NCI-H526 treated with DMSO at 0.1 percent for 48 hours (cell line): ENCODE data around the gene GMNC.
"Not testable (repeated sequence)": the region's sequence is repeated elsewhere in the genome, so short reads cannot be mapped to it uniquely, and the experiment has no call there.

Source experiments
- DNase-seq: peaks from one replicate; lab custom pipeline; 2025; lab: John Stamatoyannopoulos, UW

Gene GMNC

DNA sequence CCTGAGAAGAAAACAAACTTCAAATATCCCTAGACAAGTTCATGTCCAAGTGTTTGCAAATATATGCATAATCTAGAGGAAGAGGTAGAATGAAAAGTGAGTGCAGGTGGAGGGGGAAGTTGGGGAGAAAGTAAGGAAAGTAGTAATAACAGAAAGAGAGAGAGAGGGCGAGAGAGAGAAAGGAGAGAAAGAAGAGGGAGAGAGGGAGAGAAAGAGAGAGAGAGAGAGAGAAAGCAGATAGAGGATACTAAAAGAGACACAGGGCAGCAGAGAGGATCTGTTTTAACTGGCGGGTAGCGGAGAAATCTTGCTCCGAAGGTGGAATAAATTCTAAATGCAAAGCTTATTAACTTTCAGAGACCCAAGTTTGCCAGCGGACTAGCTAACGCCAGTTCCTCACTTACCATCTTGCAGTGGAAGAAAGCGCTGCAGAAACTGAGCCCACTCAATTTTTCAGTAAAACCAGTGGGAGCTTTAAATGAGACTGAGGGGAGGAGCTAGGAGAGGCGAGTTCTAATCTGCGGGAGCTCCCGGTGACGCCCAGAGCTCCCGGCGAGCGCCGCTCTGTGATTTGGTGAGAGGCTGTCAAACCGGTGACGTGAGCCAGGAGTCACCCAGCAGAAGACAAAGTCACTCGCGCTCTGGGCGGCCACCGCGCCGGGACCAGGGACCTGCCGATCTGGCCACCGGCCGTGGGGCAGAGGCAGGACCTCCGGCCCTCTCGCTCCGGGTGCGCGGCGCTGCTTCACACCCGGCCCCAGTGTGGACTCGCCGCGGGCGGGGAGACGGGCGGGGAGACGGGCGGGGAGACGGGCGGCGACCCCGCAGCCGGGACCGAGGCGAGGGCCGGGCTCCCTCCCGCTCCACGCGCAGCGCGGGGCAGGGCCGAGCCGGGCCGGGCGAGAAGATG lies at the start of gene GMNC:
GMNC (minus strand) TSS at position 486 of the 910 bp plus-strand sequence; CDS start at position 407, 79 bp downstream.
- peak; percentile 27 for DNase-seq

DNA sequence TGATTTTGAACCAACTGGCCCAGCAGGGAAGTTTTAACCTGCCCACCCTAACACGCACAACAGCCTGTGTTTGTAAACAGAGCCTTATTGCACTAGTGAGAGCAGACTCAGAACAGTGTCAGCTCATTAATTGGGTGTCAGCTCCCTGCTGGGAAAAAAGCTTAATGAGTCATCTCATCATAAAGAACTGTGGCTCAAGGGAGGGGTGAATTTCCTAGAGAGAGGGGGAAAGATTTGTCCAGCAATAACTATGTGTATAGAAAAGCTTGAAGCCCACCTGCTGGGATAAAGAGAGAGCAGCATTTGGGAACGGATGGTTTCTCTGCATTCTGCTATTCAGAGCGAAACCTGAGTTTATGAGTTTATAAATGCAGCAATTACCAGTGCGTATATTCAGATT lies 48.9 kb upstream of the GMNC start:
- DNase-seq: no peak

DNA sequence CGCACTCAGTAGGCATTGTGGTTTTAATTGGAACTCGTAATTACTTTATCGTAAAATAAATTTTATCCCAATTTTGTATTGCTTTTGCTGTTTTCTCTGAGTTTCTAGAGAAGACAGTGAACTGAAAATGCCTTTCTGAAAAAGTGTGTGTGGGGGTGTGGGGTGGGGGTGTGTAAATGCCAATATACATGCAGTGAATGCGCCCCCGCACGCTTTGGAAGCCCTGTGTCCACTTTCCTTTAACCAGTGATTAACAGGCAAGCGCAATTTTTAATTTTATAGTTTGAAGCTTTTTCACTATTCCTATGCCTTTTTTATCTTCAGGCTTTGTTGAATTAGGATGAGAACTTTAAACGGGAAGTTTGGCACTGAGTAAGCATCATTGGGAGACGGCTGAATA lies 47.4 kb upstream of the GMNC start:
- DNase-seq: no peak

DNA sequence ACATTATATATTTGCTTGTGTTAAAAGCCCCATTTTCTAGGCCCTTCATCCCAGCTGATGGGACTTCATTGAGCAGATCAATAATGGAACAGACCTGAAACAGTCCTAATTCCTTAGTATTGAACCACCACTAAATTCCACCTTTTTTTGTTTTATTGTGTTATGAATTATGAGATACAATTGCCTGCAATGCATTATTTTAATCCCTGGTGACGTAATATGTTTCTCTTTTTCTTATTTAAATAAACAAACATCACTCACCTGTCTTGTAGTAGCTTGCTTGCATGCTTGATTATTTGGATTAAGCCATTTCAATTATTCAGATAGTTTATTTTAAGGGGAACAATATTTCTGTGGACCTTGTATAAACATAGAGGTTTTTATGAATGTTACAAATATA lies 40.7 kb upstream of the GMNC start:
- DNase-seq: no peak

GRCh38 chr3:190902292-190902691 lies 39.8 kb upstream of the GMNC start:
- no peak for DNase-seq

DNA sequence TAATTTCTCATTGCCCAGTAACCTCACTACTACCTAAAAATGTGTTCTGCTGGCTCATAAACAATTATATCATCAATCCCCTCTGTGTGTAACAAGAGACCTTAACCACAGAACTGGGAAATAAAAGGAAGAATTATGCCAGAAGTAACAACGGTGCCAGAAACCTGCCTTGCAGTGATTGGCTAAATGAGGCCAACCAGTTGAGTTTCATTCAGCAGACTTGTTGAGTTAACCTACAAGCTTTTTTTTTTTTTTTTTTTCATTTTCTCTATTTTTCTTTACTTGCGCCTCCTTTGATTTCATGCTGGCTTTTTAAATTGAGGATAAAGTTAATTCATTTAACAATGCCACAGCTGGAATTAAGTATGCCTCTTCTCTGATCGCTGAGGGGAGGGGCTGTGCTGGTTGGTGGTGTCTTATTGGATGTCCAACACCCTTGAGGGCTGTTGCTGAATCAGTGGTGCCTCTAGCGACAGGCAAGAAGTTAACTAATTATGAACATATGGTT lies 30.0 kb upstream of the GMNC start:
- no peak for DNase-seq

GRCh38 chr3:190886945-190887344 lies 24.5 kb upstream of the GMNC start:
- no peak for DNase-seq

GRCh38 chr3:190883973-190884832 lies 21.7 kb upstream of the GMNC start:
- DNase-seq: peak; percentile 56

DNA sequence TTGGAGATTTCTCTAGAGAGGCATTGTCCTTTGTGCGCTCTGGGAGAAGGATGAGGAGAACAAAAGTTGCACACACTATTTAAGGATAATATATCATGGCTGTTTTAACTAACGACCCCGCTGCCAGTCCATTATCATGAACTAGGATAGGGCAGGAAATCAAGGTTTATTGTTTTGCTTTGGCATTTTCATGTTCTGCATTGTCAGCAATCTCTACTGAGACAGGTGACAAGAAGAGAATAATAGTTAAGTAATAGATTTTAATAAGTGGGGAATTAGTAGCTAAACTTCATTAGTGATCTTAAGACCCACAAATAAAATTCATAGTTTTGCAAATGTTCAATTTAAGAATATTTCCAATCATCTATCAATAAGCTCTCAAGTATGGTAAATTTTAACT lies 20.6 kb upstream of the GMNC start:
- DNase-seq: no peak

- no peak for DNase-seq
Observed at GRCh38 chr3:190877925-190878324, 15.4 kb upstream of the GMNC start.

GRCh38 chr3:190876433-190876832 lies 13.9 kb upstream of the GMNC start:
- DNase-seq: not testable (repeated sequence)

- DNase-seq: not testable (repeated sequence)
Observed at GRCh38 chr3:190875061-190875460, 12.6 kb upstream of the GMNC start.

DNA sequence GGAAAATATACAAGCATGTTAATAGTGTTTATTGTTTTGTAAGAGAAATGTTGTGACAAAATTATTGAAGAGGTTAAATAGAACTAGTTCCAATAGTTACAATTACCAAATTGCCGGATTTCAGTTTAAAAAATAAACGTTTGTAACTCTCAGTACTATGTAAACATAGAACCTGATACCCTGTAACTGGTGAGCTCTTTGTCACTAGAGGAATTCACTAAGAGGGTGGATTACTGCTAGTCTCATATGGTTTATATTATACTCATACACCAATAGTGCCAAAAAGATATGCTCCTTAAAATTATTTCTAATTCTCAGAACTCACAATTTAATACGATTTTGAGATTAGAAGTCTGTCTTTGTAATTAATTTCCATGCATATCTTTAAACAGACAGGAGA lies 7.6 kb upstream of the GMNC start:
- DNase-seq: no peak

DNA sequence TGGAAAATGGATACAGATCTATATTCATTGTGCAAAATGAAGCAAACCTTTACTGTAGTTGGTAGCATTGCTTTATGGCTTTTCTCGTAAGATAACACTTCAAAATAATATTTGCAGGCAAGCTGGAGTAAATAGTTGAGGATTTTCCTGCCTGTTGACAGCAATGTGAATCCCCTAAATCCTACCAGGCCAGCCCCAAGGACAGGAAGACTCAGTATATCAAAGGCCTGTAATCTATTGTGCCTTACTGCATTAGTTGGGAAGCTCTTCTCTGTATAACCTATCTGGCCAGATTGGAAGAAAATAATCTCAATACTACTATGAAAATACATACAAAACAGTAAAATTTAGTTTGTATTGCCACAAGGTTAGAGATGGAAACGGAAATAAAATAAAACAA lies 4.6 kb upstream of the GMNC start:
- no peak for DNase-seq

- DNase-seq: no peak
Observed at GRCh38 chr3:190865828-190866227, 3.3 kb upstream of the GMNC start.

DNA sequence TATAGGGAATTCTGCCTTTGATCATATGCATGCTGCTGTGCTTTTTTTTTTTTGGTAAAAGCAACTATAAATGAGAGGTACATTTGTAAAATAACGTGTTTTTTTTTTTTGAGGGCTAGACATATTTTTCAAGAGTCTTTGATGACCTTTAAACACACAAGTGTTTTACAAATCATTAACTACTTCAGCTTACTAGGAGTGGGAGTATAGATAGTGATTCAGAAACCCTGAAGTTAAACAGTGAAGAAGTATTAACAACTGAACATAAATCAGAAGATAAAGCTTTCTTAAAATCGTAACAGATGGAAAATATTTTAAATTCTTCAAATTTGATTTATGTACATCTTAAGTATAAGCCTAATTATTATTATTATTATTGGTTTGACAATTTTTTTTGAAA lies 2.9 kb upstream of the GMNC start:
- DNase-seq: no peak

DNA sequence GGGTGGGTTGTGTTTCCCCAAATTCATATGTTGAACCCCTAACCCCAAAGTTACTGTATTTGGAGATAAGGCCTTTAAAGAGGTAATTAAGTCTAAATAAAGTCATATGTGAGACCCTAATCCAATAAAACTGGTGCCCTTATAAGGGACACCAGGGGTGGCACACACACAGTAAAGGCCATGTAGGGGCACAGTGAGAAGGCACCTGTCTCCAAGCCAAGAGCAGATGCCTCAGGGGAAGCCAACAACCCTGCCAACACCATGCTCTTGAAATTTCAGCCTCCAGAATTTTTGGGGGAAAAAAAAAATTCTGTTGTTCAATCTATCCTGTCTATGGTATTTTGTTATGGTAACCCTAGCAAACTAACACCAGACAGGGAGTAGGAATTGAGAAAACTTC lies 1.5 kb upstream of the GMNC start:
- no peak for DNase-seq

DNA sequence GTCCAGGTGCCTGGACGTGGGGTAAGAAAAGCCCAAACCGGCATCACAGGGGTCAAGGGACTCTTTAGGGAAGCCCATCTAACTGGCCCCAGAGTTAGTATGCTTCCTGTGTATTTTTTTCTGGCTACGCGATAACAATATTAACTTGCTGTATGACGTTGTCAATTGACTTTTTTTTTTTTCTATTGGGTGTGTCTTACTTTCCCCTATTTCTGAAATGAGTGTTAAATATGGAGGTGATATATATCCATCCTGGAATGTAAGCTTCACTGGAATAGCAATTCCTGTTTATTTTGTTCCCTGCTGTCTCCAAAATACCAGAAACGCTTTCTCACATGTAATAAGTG lies 598 bp upstream of the GMNC start:
- DNase-seq: no peak

DNA sequence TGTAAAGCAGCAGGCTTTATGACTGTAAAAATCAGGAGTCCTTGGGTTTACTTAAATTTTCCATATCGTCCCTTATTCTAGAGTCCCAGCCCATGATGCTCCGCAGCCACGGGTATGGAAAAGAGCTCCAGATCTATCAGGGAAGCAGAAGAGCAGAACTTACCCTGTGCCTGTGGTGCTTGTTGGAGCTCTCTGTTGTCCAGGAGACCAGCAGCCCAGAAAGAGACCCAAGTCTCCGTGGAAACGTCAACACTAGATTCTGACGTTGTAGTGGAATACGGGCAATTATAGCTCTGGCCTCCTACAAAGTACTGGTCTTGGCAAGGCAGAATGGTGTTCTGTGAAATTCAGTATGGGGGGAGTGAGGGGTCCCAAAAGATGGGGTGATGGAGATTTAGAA lies 2.0 kb downstream of the GMNC start:
- no peak for DNase-seq

GRCh38 chr3:190855151-190855550 lies 7.3 kb downstream of the GMNC start:
- DNase-seq: no peak

- DNase-seq: no peak
Observed at GRCh38 chr3:190854062-190854461, 8.4 kb downstream of the GMNC start.

DNA sequence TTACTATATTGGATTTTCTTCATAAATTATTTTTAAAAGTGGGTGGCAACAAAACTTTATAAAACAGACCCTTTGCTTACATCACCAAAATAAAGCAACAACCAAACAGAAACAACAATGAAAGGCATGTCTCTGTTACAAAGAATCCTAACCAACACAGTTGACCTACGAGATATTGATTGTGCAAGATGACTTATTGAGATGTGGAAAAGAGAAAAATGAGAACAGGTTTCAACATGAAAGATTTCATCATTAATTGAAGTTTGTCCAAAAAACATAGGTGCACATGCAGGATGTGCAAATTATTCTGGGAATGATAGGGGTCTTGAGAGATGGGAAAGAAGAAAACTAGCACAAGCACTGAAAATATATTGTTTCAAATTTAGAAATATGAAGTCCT lies 9.0 kb downstream of the GMNC start:
- no peak for DNase-seq

GRCh38 chr3:190849607-190850006 lies 12.9 kb downstream of the GMNC start:
- DNase-seq: no peak
